Measurements from ENCODE around the gene MYEF2.

MYEF2 gene

GRCh38 chr15:48126667-48127355, 51.3 kb downstream of the MYEF2 start:
- DNase-seq (ENCODE audit: extremely low spot score), result no peak
- ChIA-PET POLR2A (no interaction called here), CTCF (interaction anchor here (0.6 kb wide), 1 partner anchor 209 kb away, joined by 3 read pairs; no protein-coding TSS in a partner anchor)
- no peak for TF ChIP-seq HDGF (IDR thresholded peaks at IDR 0.05; ENCODE audit: borderline replicate concordance)
- no peak for TF ChIP-seq L3MBTL2 (conservative IDR thresholded peaks at IDR 0.05)
- TF ChIP-seq CTBP1 (IDR thresholded peaks at IDR 0.05; ENCODE audit: borderline replicate concordance), result no peak
- TF ChIP-seq ZNF384 (IDR thresholded peaks at IDR 0.05), result no peak
- TF ChIP-seq ARNT (IDR thresholded peaks at IDR 0.05), result no peak
- TF ChIP-seq TARDBP (IDR thresholded peaks at IDR 0.05), result no peak
- no peak for TF ChIP-seq SP1 (IDR thresholded peaks at IDR 0.05)
- TF ChIP-seq FOXM1 (IDR thresholded peaks at IDR 0.05; ENCODE audit: borderline replicate concordance), result no peak
- no peak for TF ChIP-seq FOXA1 (IDR thresholded peaks at IDR 0.05)
- TF ChIP-seq NFRKB (IDR thresholded peaks at IDR 0.05), result no peak
- TF ChIP-seq SUZ12 (IDR thresholded peaks at IDR 0.05), result no peak
- TF ChIP-seq FOXK2 (IDR thresholded peaks at IDR 0.05), result no peak
- no peak for TF ChIP-seq LEF1 (IDR thresholded peaks at IDR 0.05; ENCODE audit: borderline replicate concordance)
- TF ChIP-seq PKNOX1 (IDR thresholded peaks at IDR 0.05), result no peak
- no peak for TF ChIP-seq ELF4 (IDR thresholded peaks at IDR 0.05)
- no peak for TF ChIP-seq BHLHE40 (IDR thresholded peaks at IDR 0.05; ENCODE audit: borderline replicate concordance)

GRCh38 chr15:48121849-48122248, 56.2 kb downstream of the MYEF2 start:
- ChIA-PET POLR2A (no interaction called here), CTCF (no interaction called here)
- TF ChIP-seq NFRKB (IDR thresholded peaks at IDR 0.05), result no peak
- TF ChIP-seq TARDBP (IDR thresholded peaks at IDR 0.05), result no peak
- TF ChIP-seq BHLHE40 (IDR thresholded peaks at IDR 0.05; ENCODE audit: borderline replicate concordance), result no peak
- TF ChIP-seq FOXA1 (IDR thresholded peaks at IDR 0.05), result no peak
- DNase-seq (ENCODE audit: extremely low spot score), result no peak

GRCh38 chr15:48120745-48121144, 57.4 kb downstream of the MYEF2 start, which contains the start of gene SLC24A5:
Gene SLC24A5, plus strand, starts transcription at chr15:48120990. Its CDS starts 55 bp downstream, at chr15:48121045.
- CTCF ChIA-PET, result no interaction called here
- TF ChIP-seq FOXM1 (IDR thresholded peaks at IDR 0.05; ENCODE audit: borderline replicate concordance) (no peak), ZNF384 (IDR thresholded peaks at IDR 0.05) (no peak), BHLHE40 (IDR thresholded peaks at IDR 0.05; ENCODE audit: borderline replicate concordance) (no peak), SUZ12 (IDR thresholded peaks at IDR 0.05) (no peak), SP1 (IDR thresholded peaks at IDR 0.05) (no peak), ARNT (IDR thresholded peaks at IDR 0.05) (no peak), FOXA1 (IDR thresholded peaks at IDR 0.05) (no peak), CTBP1 (IDR thresholded peaks at IDR 0.05; ENCODE audit: borderline replicate concordance) (no peak)
- POLR2A ChIA-PET, result no interaction called here
- no peak for DNase-seq (ENCODE audit: extremely low spot score)

GRCh38 chr15:48119277-48119676, 58.8 kb downstream of the MYEF2 start:
- ChIA-PET POLR2A (no interaction called here), CTCF (interaction anchor here (0.6 kb wide), 1 partner anchor 181 kb away, joined by 9 read pairs; no protein-coding TSS in a partner anchor)
- DNase-seq (ENCODE audit: extremely low spot score), result no peak
- TF ChIP-seq BHLHE40 (IDR thresholded peaks at IDR 0.05; ENCODE audit: borderline replicate concordance), result no peak
- TF ChIP-seq SP1 (IDR thresholded peaks at IDR 0.05), result no peak
- no peak for TF ChIP-seq HDGF (IDR thresholded peaks at IDR 0.05; ENCODE audit: borderline replicate concordance)
- no peak for TF ChIP-seq NFRKB (IDR thresholded peaks at IDR 0.05)
- TF ChIP-seq LEF1 (IDR thresholded peaks at IDR 0.05; ENCODE audit: borderline replicate concordance), result no peak
- no peak for TF ChIP-seq FOXA1 (IDR thresholded peaks at IDR 0.05)
- TF ChIP-seq ARNT (IDR thresholded peaks at IDR 0.05), result no peak
- TF ChIP-seq TARDBP (IDR thresholded peaks at IDR 0.05), result no peak
- no peak for TF ChIP-seq SUZ12 (IDR thresholded peaks at IDR 0.05)
- no peak for TF ChIP-seq ZNF384 (IDR thresholded peaks at IDR 0.05)
- TF ChIP-seq FOXM1 (IDR thresholded peaks at IDR 0.05; ENCODE audit: borderline replicate concordance), result no peak
- no peak for TF ChIP-seq FOXK2 (IDR thresholded peaks at IDR 0.05)
- no peak for TF ChIP-seq ELF4 (IDR thresholded peaks at IDR 0.05)
- no peak for TF ChIP-seq CTBP1 (IDR thresholded peaks at IDR 0.05; ENCODE audit: borderline replicate concordance)
- TF ChIP-seq PKNOX1 (IDR thresholded peaks at IDR 0.05), result no peak
- no peak for TF ChIP-seq L3MBTL2 (conservative IDR thresholded peaks at IDR 0.05)

GRCh38 chr15:48112242-48112641, 65.9 kb downstream of the MYEF2 start:
- TF ChIP-seq HDGF (IDR thresholded peaks at IDR 0.05; ENCODE audit: borderline replicate concordance) (no peak), SUZ12 (IDR thresholded peaks at IDR 0.05) (no peak), FOXK2 (IDR thresholded peaks at IDR 0.05) (no peak), FOXM1 (IDR thresholded peaks at IDR 0.05; ENCODE audit: borderline replicate concordance) (no peak), ELF4 (IDR thresholded peaks at IDR 0.05) (no peak), FOXA1 (IDR thresholded peaks at IDR 0.05) (no peak), CTBP1 (IDR thresholded peaks at IDR 0.05; ENCODE audit: borderline replicate concordance) (no peak), NFRKB (IDR thresholded peaks at IDR 0.05) (no peak), L3MBTL2 (conservative IDR thresholded peaks at IDR 0.05) (no peak), ARNT (IDR thresholded peaks at IDR 0.05) (no peak), PKNOX1 (IDR thresholded peaks at IDR 0.05) (no peak), LEF1 (IDR thresholded peaks at IDR 0.05; ENCODE audit: borderline replicate concordance) (no peak), SP1 (IDR thresholded peaks at IDR 0.05) (no peak), ZNF384 (IDR thresholded peaks at IDR 0.05) (no peak), TARDBP (IDR thresholded peaks at IDR 0.05) (no peak), BHLHE40 (IDR thresholded peaks at IDR 0.05; ENCODE audit: borderline replicate concordance) (no peak)
- peak; percentile 14 for DNase-seq (ENCODE audit: extremely low spot score)
- CTCF ChIA-PET, result interaction anchor here (0.6 kb wide), 1 partner anchor 113 kb away, joined by 3 read pairs; no protein-coding TSS in a partner anchor
- POLR2A ChIA-PET, result no interaction called here
